DOHH2 (cell line): ENCODE results near the gene OPRD1.

ENCODE experiments used
- CTCF ChIP-seq: fragments of 200-600 bp; sonication (generic); IDR thresholded peaks from one replicate; pipeline ENCODE4 v1.5.1; 2014; ENCODE audit warnings: antibody characterized with exemption, mild to moderate bottlenecking, low read depth, low read length; ENCODE audit not compliant: poor library complexity, severe bottlenecking
- EZH2phosphoT487 ChIP-seq: fragments of 200-600 bp; sonication (generic); IDR thresholded peaks from 2 replicates; pipeline ENCODE4 v1.6.1; 2017; ENCODE audit warnings: borderline replicate concordance, mild to moderate bottlenecking, antibody characterized with exemption, low read length, moderate library complexity, mixed read lengths

- TF ChIP-seq CTCF (no peak), EZH2phosphoT487 (no peak)
These were observed 18.8 kb downstream of the OPRD1 start for GRCh38 chr1:28830814-28831213.
